Spleen (tissue), 11 donors: ENCODE measurements around the gene TMEM135. TPM values are rescaled to one million over a fixed set of nuclear protein-coding genes. Genes with fewer than 3 reads are reported as not detected.

ENCODE experiments used
- DNase-seq: peaks from one replicate; pipeline ENCODE4 v3.0.0-alpha.2; 2020
- H3K27ac ChIP-seq, 8 donors: fragments of 200-600 bp; sonication (generic) in 7 of 8; 1 replicate in 4 of 8; 2 replicates in 4 of 8; pipeline versions ENCODE4 v1.5.0 to v1.8.0; 2016 to 2021; ENCODE audit warnings: inconsistent platforms in 4 of 8, mild to moderate bottlenecking in 4 of 8, moderate library complexity in 1 of 8
- H3K27me3 ChIP-seq, 7 donors: fragments of 200-600 bp; sonication (generic) in 6 of 7; replicated peaks in 1 of 7; 1 replicate in 4 of 7; 2 replicates in 3 of 7; pipeline versions ENCODE4 v1.5.0 to v1.8.0; 2016 to 2021; ENCODE audit warnings: inconsistent platforms in 3 of 7, mild to moderate bottlenecking in 1 of 7
- H3K36me3 ChIP-seq, 6 donors: fragments of 200-600 bp; sonication (generic) in 5 of 6; 1 replicate in 4 of 6; 2 replicates in 2 of 6; pipeline versions ENCODE4 v1.5.0 to v1.8.0; 2016 to 2021; ENCODE audit warnings: inconsistent platforms in 2 of 6
- H3K4me1 ChIP-seq, 6 donors: fragments of 200-600 bp; sonication (generic) in 5 of 6; 1 replicate in 3 of 6; 2 replicates in 3 of 6; pipeline versions ENCODE4 v1.5.0 to v1.8.0; 2016 to 2021; ENCODE audit warnings: inconsistent platforms in 3 of 6
- H3K4me3 ChIP-seq, 8 donors: fragments of 200-600 bp; sonication (generic) in 7 of 8; 1 replicate in 4 of 8; 2 replicates in 4 of 8; pipeline versions ENCODE4 v1.5.0 to v1.8.0; 2016 to 2021; ENCODE audit warnings: inconsistent platforms in 4 of 8, mild to moderate bottlenecking in 4 of 8, moderate library complexity in 2 of 8
- H3K9me3 ChIP-seq, 8 donors: fragments of 200-600 bp; sonication (generic) in 7 of 8; 1 replicate in 4 of 8; 2 replicates in 4 of 8; pipeline versions ENCODE4 v1.5.0 to v1.8.0; 2016 to 2021; ENCODE audit warnings: inconsistent platforms in 4 of 8
- POLR2A ChIP-seq, 3 donors: fragments of 450-650 bp; IDR thresholded peaks; one replicate each; pipeline ENCODE4 v1.5.1; 2017; ENCODE audit warnings: antibody characterized with exemption in 3 of 3, mild to moderate bottlenecking in 1 of 3
- POLR2AphosphoS5 ChIP-seq, 3 donors: sonication (generic); formaldehyde crosslinking; IDR thresholded peaks; one replicate each; pipeline ENCODE4 v1.5.1; 2017; ENCODE audit warnings: antibody characterized with exemption in 3 of 3
- WGBS, 5 donors: extraction: QIAGEN DNeasy Blood & Tissue Kit in 3 of 5; methylation state at CpG; one replicate each; pipeline versions ENCODE4 v1.1.5 to v1.1.7; 2013 to 2018; 5-methylcytosine and 5-hydroxymethylcytosine counted together
- intact Hi-C: fragments of 100-400 bp; cut with DNase I; formaldehyde crosslinking; loops from one replicate; pipeline ENCODE4 v1.15.0; 2023; ENCODE audit warnings: low total_unique reads
- polyA plus RNA-seq, 3 donors: library from polyadenylated mRNA; stranded (reverse); fragments of 200-250 nt; gene quantifications; one replicate each; pipeline ENCODE4 v1.2.1, GENCODE V29; 2013
- total RNA-seq, 7 donors: library from RNA; depleted of rRNA in 3 of 7; stranded (reverse); fragments of >200 nt in 3 of 7; fragmentation: NEBNext Ultra II Directional in 4 of 7; extraction: Animal tissue kit (Norgen Biotek cat#: 25700) in 4 of 7; gene quantifications; one replicate each; pipeline versions ENCODE4 v1.1.0 to v1.2.1, GENCODE V29; 2016 to 2021
- TF ChIP-seq, protein P1 (sequence below), 11 experiments: fragments of 200-600 bp in 7 of 11; fragments of 450-650 bp in 4 of 11; sonication (generic) in 4 of 11; IDR thresholded peaks in 8 of 11; conservative IDR thresholded peaks in 3 of 11; 1 replicate in 7 of 11; 2 replicates in 4 of 11; pipeline versions ENCODE4 v1.4.0 to v1.8.0; 2016 to 2021; ENCODE audit warnings: antibody characterized with exemption in 11 of 11, inconsistent platforms in 4 of 11, mild to moderate bottlenecking in 1 of 11
- donor health status: healthy with polysubstance abuse.
- donor health status: DM: no; HTN: no; CAD: no; lungs with moderate emphysema.
- donor health status: DM: no; HTN: no; CAD: no.
- donor health status: Bipolar disorder and iron deficiency.
- donor health status: healthy.
- donor health status: DM: no; HTN: no; CAD: no.
- donor health status: DM: yes; HTN: yes; CAD: no.

The TMEM135 gene
- total and polyA plus RNA-seq, 10 donors = 3.5 to 31.7 (median 20.7) TPM

DNA sequence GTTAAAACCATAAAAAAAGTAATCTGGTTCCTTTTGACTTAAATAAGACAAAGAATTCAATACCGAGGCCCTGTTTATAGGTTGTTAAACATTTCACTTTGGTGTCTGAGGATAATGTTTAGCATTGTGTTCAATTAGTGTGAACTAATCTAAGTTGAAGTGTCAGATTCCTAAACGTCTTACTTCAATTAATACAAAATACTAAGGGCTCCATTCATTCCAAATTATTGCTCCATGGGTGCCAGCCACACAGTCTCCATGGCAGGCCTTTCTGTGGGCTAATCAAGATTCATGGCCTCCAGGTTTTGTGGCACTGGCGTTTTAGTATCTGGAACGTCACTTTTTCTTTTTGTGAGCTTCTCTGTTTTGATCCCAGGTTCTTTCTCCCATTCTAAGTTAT, 89.4 kb downstream of the TMEM135 start:
- Histone ChIP-seq H3K27me3 (no peaks in the 10 kb centered on the region), H3K27ac (no peak overlapping the region), H3K4me3 (no peak overlapping the region), H3K4me1 (no peaks in the 10 kb centered on the region), H3K36me3 (no peaks in the 10 kb centered on the region), H3K9me3 (no peaks in the 10 kb centered on the region)
- WGBS, 5 donors = 81 to 92% (median 90%) methylated on average over 4 of the region's 4 CpGs
- no peak for DNase-seq
- TF ChIP-seq POLR2AphosphoS5 (IDR thresholded peaks at IDR 0.05) (no peak), POLR2A (IDR thresholded peaks at IDR 0.05) (no peak)
- TF ChIP-seq, protein P1, sequence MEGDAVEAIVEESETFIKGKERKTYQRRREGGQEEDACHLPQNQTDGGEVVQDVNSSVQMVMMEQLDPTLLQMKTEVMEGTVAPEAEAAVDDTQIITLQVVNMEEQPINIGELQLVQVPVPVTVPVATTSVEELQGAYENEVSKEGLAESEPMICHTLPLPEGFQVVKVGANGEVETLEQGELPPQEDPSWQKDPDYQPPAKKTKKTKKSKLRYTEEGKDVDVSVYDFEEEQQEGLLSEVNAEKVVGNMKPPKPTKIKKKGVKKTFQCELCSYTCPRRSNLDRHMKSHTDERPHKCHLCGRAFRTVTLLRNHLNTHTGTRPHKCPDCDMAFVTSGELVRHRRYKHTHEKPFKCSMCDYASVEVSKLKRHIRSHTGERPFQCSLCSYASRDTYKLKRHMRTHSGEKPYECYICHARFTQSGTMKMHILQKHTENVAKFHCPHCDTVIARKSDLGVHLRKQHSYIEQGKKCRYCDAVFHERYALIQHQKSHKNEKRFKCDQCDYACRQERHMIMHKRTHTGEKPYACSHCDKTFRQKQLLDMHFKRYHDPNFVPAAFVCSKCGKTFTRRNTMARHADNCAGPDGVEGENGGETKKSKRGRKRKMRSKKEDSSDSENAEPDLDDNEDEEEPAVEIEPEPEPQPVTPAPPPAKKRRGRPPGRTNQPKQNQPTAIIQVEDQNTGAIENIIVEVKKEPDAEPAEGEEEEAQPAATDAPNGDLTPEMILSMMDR (IDR thresholded peaks at IDR 0.05 in 8 of 11, conservative IDR thresholded peaks at IDR 0.05 in 3 of 11) = no peak
- intact Hi-C loops = no loop called here

DNA sequence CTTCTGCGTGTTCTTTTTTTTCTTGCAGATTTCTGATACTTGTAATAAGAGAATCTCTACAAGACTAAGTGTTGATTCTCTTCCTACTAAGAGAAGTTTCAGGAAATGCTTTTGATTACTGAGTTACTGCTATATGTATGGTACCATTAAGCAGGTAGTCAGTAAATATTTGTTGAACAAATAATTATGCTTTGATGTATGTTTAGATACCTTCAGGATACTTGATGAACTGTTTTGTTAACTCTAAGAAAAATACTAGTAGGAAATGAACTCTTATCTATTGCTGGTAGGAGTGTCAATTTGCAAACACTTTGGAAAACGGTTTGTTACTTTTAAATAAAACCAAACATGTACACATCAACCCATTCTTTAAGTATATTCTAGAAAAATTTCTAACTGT, 90.6 kb downstream of the TMEM135 start:
- Histone ChIP-seq H3K27ac (no peak overlapping the region), H3K27me3 (no peaks in the 10 kb centered on the region), H3K4me1 (no peaks in the 10 kb centered on the region), H3K4me3 (no peak overlapping the region), H3K9me3 (no peaks in the 10 kb centered on the region), H3K36me3 (no peaks in the 10 kb centered on the region)
- TF ChIP-seq POLR2AphosphoS5 (IDR thresholded peaks at IDR 0.05) = no peak
- TF ChIP-seq, protein P1 (IDR thresholded peaks at IDR 0.05 in 8 of 11, conservative IDR thresholded peaks at IDR 0.05 in 3 of 11) = no peak
- no peak for TF ChIP-seq POLR2A (IDR thresholded peaks at IDR 0.05)
- 80 to 90% (median 85%) methylated on average over 2 of the region's 2 CpGs for WGBS, 5 donors
- no peak for DNase-seq
- intact Hi-C loops = no loop called here

DNA sequence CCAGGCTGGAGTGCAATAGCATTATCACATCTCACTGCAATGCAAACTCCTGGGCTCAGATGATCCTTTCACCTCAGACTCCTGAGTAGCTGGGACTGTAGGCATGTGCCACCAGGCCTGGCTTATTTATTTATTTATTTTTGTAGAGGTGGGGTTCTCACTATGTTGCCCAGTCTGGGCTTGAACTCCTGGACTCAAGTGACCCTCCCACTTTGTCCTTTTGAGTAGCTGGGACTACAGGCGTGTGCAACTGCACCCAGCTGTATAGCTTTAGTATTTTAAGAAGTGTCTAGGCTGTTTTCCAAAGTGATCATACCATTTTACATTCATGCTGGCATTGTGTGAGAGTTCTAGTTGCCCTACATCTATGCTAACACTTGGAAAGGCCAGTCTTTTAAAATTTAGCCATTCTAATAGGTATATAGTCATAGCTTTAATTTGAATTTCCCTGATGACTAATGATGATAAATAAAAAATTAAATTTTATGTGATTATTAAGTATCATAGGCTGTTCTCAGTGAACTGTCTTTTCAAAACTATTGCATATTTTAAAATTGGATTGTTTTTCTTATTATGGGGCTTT, 96.9 kb downstream of the TMEM135 start:
- Histone ChIP-seq H3K9me3 (peaks cover 0 to 17% (median 12%) of the 10 kb centered on the region in 8 donors), H3K27me3 (no peaks in the 10 kb centered on the region), H3K36me3 (peaks cover 0 to 9% (median 0%) of the 10 kb centered on the region in 6 donors), H3K4me1 (no peaks in the 10 kb centered on the region), H3K27ac (no peak overlapping the region), H3K4me3 (no peak overlapping the region)
- TF ChIP-seq POLR2A (IDR thresholded peaks at IDR 0.05) (no peak), POLR2AphosphoS5 (IDR thresholded peaks at IDR 0.05) (no peak)
- TF ChIP-seq, protein P1 (IDR thresholded peaks at IDR 0.05 in 8 of 11, conservative IDR thresholded peaks at IDR 0.05 in 3 of 11) = no peak
- DNase-seq = no peak
- intact Hi-C loops = no loop called here
- WGBS, 5 donors = 90 to 100% (median 95%) methylated on average over 1 of the region's 1 CpG

DNA sequence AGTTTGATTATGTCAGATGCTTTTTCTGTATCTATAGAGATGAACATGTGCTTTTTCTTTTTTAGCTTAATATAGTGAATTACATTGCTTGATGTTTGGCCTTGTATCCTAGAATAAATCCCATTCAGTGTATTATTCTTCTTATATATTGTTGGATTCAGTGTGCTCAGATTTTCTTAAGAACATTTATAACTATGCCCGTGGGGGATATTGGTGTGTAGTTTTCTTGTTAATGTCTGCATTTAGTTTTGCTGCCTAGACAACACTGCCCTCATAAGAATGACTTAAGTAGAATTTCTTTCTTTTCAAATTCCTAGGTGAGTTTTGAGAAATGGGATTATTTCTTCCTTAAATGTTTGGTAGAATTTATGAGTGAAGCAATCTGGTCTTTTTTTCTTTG, 98.5 kb downstream of the TMEM135 start:
- no peak overlapping the region for H3K4me3 ChIP-seq
- no peak for TF ChIP-seq POLR2A (IDR thresholded peaks at IDR 0.05)
- TF ChIP-seq, protein P1 (IDR thresholded peaks at IDR 0.05 in 8 of 11, conservative IDR thresholded peaks at IDR 0.05 in 3 of 11) = no peak
- TF ChIP-seq POLR2AphosphoS5 (IDR thresholded peaks at IDR 0.05) = no peak
- intact Hi-C loops = no loop called here

More for the DNA sequence above, 98.5 kb downstream of the TMEM135 start:
- H3K9me3 ChIP-seq = peaks cover 0 to 27% (median 16%) of the 10 kb centered on the region in 8 donors
- no peaks in the 10 kb centered on the region for H3K27me3 ChIP-seq
- H3K4me1 ChIP-seq = no peaks in the 10 kb centered on the region
- peaks cover 0 to 13% (median 0%) of the 10 kb centered on the region in 6 donors for H3K36me3 ChIP-seq
- DNase-seq = no peak
- 93 to 100% (median 96%) methylated on average over 1 of the region's 1 CpG for WGBS, 5 donors
- H3K27ac ChIP-seq = no peak overlapping the region
